Coronary artery (tissue), 2 donors: Measurements from ENCODE around the gene FEZF1.

Experiments used
- DNase-seq: peaks from one replicate; pipeline ENCODE4 v3.0.0-alpha.2; 2017; ENCODE audit warnings: low spot score
- H3K27ac ChIP-seq, 2 donors: fragments of 200-600 bp; sonication (generic); one replicate each; pipeline ENCODE4 v1.5.1; 2016 to 2019
- H3K4me3 ChIP-seq: fragments of 200-600 bp; sonication (generic); 2 replicates; pipeline ENCODE4 v1.5.1; 2016; ENCODE audit warnings: mild to moderate bottlenecking, moderate library complexity
- CTCF ChIP-seq: fragments of 200-600 bp; sonication (generic); IDR thresholded peaks from one replicate; pipeline ENCODE4 v1.5.1; 2019; ENCODE audit warnings: antibody characterized with exemption

FEZF1 gene

DNA sequence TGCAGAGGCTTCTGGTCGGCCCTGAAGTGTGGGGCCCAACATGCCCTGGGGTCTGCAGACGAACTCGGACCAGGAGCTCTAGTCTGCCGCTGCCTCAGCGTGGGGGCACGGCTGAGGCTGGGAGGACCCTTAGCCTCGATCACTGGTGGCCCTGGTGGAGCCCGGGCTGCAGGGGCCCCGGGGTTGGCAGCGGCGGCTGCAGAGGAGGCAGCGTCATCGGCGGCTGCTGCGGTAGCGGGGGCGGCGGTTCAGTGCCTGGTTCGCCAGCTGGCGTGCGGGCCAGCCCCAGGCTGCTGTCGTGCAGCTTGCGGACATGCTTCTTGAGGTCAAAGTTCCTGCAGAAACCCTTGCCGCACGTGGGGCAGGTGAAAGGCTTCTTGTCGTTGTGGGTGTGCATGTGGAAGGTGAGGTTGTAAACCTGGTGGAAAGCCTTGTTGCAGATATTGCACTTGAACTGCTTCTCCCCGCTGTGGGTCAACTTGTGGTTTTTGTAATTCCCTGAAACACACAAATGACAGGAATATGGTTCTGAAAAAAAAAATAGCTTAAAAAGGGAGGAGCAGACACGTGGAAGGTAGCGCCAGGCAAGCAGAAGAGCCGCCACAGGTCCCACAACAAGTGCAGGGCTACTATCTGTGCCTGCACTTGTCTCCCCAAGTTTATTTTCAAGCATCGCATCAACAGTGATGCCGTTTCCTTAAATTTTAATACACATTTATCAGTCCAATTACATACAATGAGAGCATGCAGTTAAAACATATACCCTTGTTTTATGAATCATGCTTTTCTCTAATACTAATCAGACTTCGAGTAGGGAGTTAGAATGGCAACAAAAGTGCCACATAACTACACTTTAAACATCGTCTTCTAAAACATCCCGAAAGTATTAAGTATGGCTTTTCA is 2.4 kb downstream of the FEZF1 start:
- DNase-seq = no peak

GRCh38 chr7:122300956-122301833 is 3.4 kb downstream of the FEZF1 start:
- Histone ChIP-seq H3K4me3 (no peak overlapping the region), H3K27ac (no peak overlapping the region)
- DNase-seq = no peak
- TF ChIP-seq CTCF = no peak

More for the DNA sequence above, 2.4 kb downstream of the FEZF1 start:
- TF ChIP-seq CTCF = no peak
- no peak overlapping the region for H3K27ac ChIP-seq
- H3K4me3 ChIP-seq = no peak overlapping the region

DNA sequence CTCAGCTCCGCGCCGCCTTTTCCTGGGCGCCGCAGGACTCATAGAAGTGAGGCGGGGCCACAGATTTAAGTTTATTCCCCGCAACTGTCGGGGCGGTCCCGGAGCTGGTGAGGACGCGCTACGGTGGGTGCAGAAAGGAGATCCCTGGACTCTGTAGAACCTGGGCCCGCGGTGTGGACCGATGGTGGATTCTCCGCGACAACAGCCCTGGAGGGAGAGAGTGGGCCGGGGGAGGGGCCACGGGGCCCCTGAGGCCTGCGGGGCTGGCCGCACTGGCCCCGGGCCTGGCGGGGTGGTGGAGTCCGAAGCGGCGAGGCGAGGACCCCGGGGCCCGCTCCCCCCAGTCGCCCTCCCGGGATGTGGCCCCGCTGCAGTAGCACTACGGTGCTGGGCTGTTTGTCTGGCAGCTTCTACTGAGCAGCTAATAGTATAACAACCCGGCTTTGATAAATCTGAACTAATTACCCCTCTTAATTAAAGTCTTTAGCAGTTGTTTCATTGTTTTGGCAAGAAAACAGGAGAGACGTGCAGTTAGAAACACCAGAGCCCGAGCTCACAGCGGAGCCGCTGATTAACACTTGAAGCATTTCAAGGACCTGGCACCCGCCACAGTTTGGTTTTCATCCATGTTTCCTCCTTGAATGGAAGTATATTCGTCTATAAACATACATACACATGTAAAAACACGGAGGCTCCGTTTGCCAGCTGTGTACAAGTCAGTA is 4.2 kb downstream of the FEZF1 start:
- Histone ChIP-seq H3K4me3 (peak overlapping the region; percentile 30), H3K27ac (no peak overlapping the region)
- no peak for DNase-seq
- TF ChIP-seq CTCF = no peak

GRCh38 chr7:122299624-122300210 is 4.8 kb downstream of the FEZF1 start:
- no peak for TF ChIP-seq CTCF
- DNase-seq = no peak
- Histone ChIP-seq H3K4me3 (peak overlapping the region; percentile 30), H3K27ac (no peak overlapping the region)

DNA sequence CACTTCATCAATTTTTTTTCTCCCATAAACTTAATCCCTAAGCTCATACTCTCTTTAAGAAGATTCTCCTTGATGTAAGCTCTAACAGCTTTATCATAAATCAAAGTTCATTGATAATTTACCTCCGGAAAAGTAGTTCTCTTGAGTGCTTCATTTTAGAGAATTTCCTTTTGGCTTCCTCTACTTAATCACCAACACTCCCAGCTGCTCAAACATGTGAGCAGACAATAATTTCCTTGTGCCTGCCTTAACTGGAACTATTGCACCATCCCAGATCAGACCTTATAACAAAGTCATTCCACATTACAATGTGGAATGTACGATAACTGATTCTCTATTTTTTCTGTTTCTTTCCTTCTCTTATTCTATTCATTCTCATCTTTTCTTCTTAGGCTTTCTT is 5.9 kb downstream of the FEZF1 start:
- no peak for DNase-seq
- no peak for TF ChIP-seq CTCF
- Histone ChIP-seq H3K4me3 (no peak overlapping the region), H3K27ac (no peak overlapping the region)

- no peak for TF ChIP-seq CTCF
These were observed 6.4 kb downstream of the FEZF1 start for GRCh38 chr7:122298131-122298530.

More at GRCh38 chr7:122298131-122298530, 6.4 kb downstream of the FEZF1 start:
- Histone ChIP-seq H3K27ac (no peak overlapping the region), H3K4me3 (no peak overlapping the region)
- no peak for DNase-seq
